K562 (cell line): ENCODE measurements around the gene C22orf39. TPM values are rescaled to one million over a fixed set of nuclear protein-coding genes. Genes with fewer than 3 reads are reported as not detected.

Source experiments
- ATF7 ChIP-seq: fragments of 450-650 bp; IDR thresholded peaks from 2 replicates; pipeline ENCODE4 v1.7.1; 2014; ENCODE audit warnings: mild to moderate bottlenecking, moderate library complexity
- BRD4 ChIP-seq: fragments of 200-600 bp; sonication (generic); IDR thresholded peaks from 2 replicates; pipeline ENCODE4 v1.6.1; 2017; ENCODE audit warnings: inconsistent platforms
- CBX5 ChIP-seq: IDR thresholded peaks from 2 replicates; pipeline ENCODE4 v1.6.1; 2014; ENCODE audit warnings: low read depth, borderline replicate concordance
- DPF2 ChIP-seq: fragments of 450-650 bp; IDR thresholded peaks from 2 replicates; pipeline ENCODE4 v1.6.1; 2016
- ESRRA ChIP-seq: fragments of 450-650 bp; IDR thresholded peaks from 2 replicates; pipeline ENCODE4 v1.6.1; 2014; ENCODE audit warnings: low read depth, mild to moderate bottlenecking, moderate library complexity, borderline replicate concordance
- FOSL1 ChIP-seq: fragments of 200-800 bp; sonication (Bioruptor generic); conservative IDR thresholded peaks from 2 replicates; pipeline ENCODE4 v1.6.1; 2016; ENCODE audit warnings: missing genetic modification characterization, missing compliant biosample characterization
- HDGF ChIP-seq: fragments of 450-650 bp; IDR thresholded peaks from 2 replicates; pipeline ENCODE4 v1.6.1; 2016
- NCOR1 ChIP-seq: fragments of 450-650 bp; IDR thresholded peaks from 2 replicates; pipeline ENCODE4 v1.6.1; 2016; ENCODE audit warnings: mild to moderate bottlenecking, moderate library complexity
- RBFOX2 ChIP-seq: fragments of 200-400 bp; formaldehyde crosslinking; IDR thresholded peaks from 2 replicates; pipeline ENCODE4 v1.6.1; 2017; ENCODE audit warnings: low read depth, mild to moderate bottlenecking, low read length, moderate library complexity
- RCOR1 ChIP-seq, 2 experiments: IDR thresholded peaks; 2 replicates each; pipeline ENCODE4 v1.6.1; 2012; ENCODE audit warnings: low read depth in 2 of 2, low read length in 2 of 2, borderline replicate concordance in 1 of 2, improper control_type of control experiment in 1 of 2
- SMAD4 ChIP-seq: fragments of 250-450 bp; sonication (Bioruptor Pico); conservative IDR thresholded peaks from 2 replicates; pipeline ENCODE4 v1.8.0; 2021; ENCODE audit warnings: inconsistent platforms, mild to moderate bottlenecking, moderate library complexity
- STAG1 ChIP-seq: sonication (generic); formaldehyde crosslinking; IDR thresholded peaks from 2 replicates; pipeline ENCODE4 v1.5.0; 2020; ENCODE audit warnings: missing genetic modification reagents, borderline replicate concordance
- TAL1 ChIP-seq: fragments of 450-650 bp; IDR thresholded peaks from 2 replicates; pipeline ENCODE4 v1.6.1; 2016; ENCODE audit warnings: mild to moderate bottlenecking
- ZC3H4 ChIP-seq: sonication (generic); formaldehyde crosslinking; IDR thresholded peaks from 2 replicates; pipeline ENCODE4 v1.9.0; 2021; ENCODE audit warnings: missing genetic modification reagents, borderline replicate concordance
- ZNF583 ChIP-seq: fragments of 250-450 bp; sonication (Bioruptor Pico); IDR thresholded peaks from 2 replicates; pipeline ENCODE4 v1.4.0; 2020
- ZNF830 ChIP-seq: fragments of 250-450 bp; sonication (Bioruptor Pico); IDR thresholded peaks from 2 replicates; pipeline ENCODE4 v1.5.0; 2021; ENCODE audit warnings: mild to moderate bottlenecking
- polyA plus RNA-seq, 8 experiments: library from polyadenylated mRNA; depleted of rRNA in 4 of 8; stranded (reverse) in 5 of 8; unstranded in 3 of 8; fragments of >200 nt; fragmentation: Nextera tagmentation in 2 of 8; fragmentation: Illumina TruSeq in 1 of 8; extraction: Ambion mirVana in 2 of 8; extraction: Trizol in 1 of 8; gene quantifications; 2 replicates each; pipeline versions ENCODE4 v1.2.1 to v1.2.3, GENCODE V29; 2011 to 2014; ENCODE audit warnings: inconsistent platforms in 1 of 8, missing spikeins in 1 of 8
- total RNA-seq, 7 experiments: library from RNA; depleted of rRNA in 6 of 7; stranded (reverse); fragments of >200 nt in 6 of 7; fragmentation: Illumina TruSeq in 2 of 7; extraction: Trizol in 2 of 7; gene quantifications; 2 replicates each; pipeline versions ENCODE4 v1.2.1 to v1.2.3, GENCODE V29; 2011 to 2021; ENCODE audit warnings: low replicate concordance in 1 of 7
- TF ChIP-seq, protein P1 (sequence below), 2 experiments: IDR thresholded peaks in 1 of 2; conservative IDR thresholded peaks in 1 of 2; 2 replicates each; pipeline ENCODE4 v1.6.1; 2016; ENCODE audit warnings: low read depth in 2 of 2, mild to moderate bottlenecking in 1 of 2, missing compliant biosample characterization in 1 of 2, missing genetic modification characterization in 1 of 2, moderate library complexity in 1 of 2
- TF ChIP-seq, protein P2 (sequence below): fragments of 450-650 bp; IDR thresholded peaks from 2 replicates; pipeline ENCODE4 v1.6.1; 2016; ENCODE audit warnings: mild to moderate bottlenecking
- TF ChIP-seq, protein P3 (sequence below), 2 experiments: fragments of 150-350 bp in 1 of 2; IDR thresholded peaks; 2 replicates each; pipeline ENCODE4 v1.6.1; 2012 to 2016; ENCODE audit warnings: low read depth in 2 of 2, low read length in 2 of 2, mild to moderate bottlenecking in 1 of 2, moderate library complexity in 1 of 2

Gene C22orf39
- total and polyA plus RNA-seq, 9 of the 15 experiments (the other 6 are each of a cell fraction or from before 2014, with no cell fraction given): 20.4 to 139 (median 66.8) TPM

DNA sequence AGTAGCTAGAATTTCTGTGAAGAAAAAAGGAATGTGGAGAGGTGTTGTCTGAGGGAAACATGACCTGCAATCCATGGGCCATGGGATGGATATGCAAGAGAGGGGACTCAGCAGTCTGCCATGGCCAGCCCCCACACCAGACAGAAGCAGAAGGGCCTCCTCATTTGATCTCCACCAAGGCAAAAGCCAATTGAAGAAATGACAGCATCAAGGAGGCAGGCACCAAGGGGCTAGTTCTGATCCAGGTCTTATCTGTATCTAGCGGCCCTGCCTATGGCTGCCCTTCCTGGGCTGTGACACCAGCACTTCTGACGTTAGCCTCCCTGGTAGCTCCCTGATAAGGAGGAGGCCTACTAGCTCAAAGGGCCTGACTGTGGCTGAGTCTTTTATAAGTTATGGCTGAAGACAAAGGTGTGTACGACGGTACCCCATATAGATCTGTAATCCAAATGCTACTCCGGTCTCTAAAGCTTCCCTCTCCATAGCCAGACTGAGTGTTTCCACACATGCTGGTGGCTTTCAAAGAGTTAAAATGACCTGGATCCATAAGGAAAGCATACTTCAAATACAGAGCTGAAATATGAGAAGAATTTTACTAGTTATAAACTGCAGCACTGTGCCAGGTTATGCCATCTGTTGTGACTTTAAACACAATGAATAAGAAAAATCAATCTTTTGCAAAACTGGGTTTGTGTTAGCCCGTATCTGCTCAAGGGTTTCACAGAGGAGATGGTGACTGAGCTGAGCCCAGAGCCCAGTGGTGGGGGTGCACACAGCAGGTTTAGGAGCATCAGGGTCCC lies 50.4 kb downstream of the C22orf39 start (continued):
- TF ChIP-seq, protein P1, sequence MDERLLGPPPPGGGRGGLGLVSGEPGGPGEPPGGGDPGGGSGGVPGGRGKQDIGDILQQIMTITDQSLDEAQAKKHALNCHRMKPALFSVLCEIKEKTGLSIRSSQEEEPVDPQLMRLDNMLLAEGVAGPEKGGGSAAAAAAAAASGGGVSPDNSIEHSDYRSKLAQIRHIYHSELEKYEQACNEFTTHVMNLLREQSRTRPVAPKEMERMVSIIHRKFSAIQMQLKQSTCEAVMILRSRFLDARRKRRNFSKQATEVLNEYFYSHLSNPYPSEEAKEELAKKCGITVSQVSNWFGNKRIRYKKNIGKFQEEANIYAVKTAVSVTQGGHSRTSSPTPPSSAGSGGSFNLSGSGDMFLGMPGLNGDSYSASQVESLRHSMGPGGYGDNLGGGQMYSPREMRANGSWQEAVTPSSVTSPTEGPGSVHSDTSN (CRISPR knock-in tag; IDR thresholded peaks at IDR 0.05; ENCODE audit: low read depth): no peak
- TF ChIP-seq, protein P1 (tag; conservative IDR thresholded peaks at IDR 0.05; ENCODE audit: low read depth): peak; percentile 84
- TF ChIP-seq STAG1 (CRISPR knock-in tag) (no peak), HDGF (peak; percentile 96; the same call in 1 of the 2 replicates), NCOR1 (peak; percentile 97), DPF2 (peak; percentile 100), ESRRA (peak; percentile 54; the same call in 1 of the 2 replicates), TAL1 (peak; percentile 98), ATF7 (peak; percentile 98), RBFOX2 (peak; percentile 50; the same call in 1 of the 2 replicates), BRD4 (peak; percentile 85; the same call in 1 of the 2 replicates), ZNF583 (peak; percentile 86), SMAD4 (CRISPR knock-in tag) (peak; percentile 95), ZNF830 (no peak), CBX5 (no peak), ZC3H4 (CRISPR knock-in tag) (no peak), FOSL1 (peak; percentile 75), RCOR1 (IDR thresholded peaks at IDR 0.05; ENCODE audit: borderline replicate concordance in 1 of 2, low read depth in 2 of 2, low read length in 2 of 2) (peak; percentile 93 to 99)
- TF ChIP-seq, protein P2, sequence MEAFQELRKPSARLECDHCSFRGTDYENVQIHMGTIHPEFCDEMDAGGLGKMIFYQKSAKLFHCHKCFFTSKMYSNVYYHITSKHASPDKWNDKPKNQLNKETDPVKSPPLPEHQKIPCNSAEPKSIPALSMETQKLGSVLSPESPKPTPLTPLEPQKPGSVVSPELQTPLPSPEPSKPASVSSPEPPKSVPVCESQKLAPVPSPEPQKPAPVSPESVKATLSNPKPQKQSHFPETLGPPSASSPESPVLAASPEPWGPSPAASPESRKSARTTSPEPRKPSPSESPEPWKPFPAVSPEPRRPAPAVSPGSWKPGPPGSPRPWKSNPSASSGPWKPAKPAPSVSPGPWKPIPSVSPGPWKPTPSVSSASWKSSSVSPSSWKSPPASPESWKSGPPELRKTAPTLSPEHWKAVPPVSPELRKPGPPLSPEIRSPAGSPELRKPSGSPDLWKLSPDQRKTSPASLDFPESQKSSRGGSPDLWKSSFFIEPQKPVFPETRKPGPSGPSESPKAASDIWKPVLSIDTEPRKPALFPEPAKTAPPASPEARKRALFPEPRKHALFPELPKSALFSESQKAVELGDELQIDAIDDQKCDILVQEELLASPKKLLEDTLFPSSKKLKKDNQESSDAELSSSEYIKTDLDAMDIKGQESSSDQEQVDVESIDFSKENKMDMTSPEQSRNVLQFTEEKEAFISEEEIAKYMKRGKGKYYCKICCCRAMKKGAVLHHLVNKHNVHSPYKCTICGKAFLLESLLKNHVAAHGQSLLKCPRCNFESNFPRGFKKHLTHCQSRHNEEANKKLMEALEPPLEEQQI: peak; percentile 12; the same call in 1 of the 2 replicates
- TF ChIP-seq, protein P3, sequence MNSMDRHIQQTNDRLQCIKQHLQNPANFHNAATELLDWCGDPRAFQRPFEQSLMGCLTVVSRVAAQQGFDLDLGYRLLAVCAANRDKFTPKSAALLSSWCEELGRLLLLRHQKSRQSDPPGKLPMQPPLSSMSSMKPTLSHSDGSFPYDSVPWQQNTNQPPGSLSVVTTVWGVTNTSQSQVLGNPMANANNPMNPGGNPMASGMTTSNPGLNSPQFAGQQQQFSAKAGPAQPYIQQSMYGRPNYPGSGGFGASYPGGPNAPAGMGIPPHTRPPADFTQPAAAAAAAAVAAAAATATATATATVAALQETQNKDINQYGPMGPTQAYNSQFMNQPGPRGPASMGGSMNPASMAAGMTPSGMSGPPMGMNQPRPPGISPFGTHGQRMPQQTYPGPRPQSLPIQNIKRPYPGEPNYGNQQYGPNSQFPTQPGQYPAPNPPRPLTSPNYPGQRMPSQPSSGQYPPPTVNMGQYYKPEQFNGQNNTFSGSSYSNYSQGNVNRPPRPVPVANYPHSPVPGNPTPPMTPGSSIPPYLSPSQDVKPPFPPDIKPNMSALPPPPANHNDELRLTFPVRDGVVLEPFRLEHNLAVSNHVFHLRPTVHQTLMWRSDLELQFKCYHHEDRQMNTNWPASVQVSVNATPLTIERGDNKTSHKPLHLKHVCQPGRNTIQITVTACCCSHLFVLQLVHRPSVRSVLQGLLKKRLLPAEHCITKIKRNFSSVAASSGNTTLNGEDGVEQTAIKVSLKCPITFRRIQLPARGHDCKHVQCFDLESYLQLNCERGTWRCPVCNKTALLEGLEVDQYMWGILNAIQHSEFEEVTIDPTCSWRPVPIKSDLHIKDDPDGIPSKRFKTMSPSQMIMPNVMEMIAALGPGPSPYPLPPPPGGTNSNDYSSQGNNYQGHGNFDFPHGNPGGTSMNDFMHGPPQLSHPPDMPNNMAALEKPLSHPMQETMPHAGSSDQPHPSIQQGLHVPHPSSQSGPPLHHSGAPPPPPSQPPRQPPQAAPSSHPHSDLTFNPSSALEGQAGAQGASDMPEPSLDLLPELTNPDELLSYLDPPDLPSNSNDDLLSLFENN (IDR thresholded peaks at IDR 0.05; ENCODE audit: low read depth in 2 of 2, low read length in 2 of 2): peak in 1 of 2 experiments; percentile 96; a peak in 2 of 4 replicates
